HG03342 (cell line): ENCODE results near the gene ZNF300.
"Not testable (repeated sequence)": the region's sequence is repeated elsewhere in the genome, so short reads cannot be mapped to it uniquely, and the experiment has no call there.

Experiments
- ATAC-seq: cut with Tn5 transposase; IDR thresholded peaks from one replicate; pipeline ENCODE4 v1.9.1; 2021; ENCODE audit warnings: mild to moderate bottlenecking, moderate library complexity; ENCODE audit not compliant: unreplicated experiment

Gene ZNF300

DNA sequence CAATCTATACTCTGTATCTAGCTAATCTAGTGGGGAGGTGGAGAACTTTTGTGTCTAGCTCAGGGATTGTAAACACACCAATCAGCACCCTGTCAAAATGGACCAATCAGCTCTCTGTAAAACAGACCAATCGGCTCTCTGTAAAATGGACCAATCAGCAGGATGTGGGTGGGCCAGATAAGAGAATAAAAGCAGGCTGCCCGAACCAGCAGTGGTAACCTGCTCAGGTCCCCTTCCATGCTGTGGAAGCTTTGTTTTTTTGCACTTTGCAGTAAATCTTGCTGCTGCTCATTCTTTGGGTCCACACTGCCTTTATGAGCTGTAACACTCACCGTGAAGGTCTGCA is 58.5 kb downstream of the ZNF300 start, which contains the start of gene IRGM:
Gene IRGM, plus strand, starts transcription at position 214 of the 346 bp plus-strand sequence. CDS start 1,603 bp downstream, outside the sequence.
- not testable (repeated sequence) for ATAC-seq

- not testable (repeated sequence) for ATAC-seq
Measured at GRCh38 chr5:150845185-150845859, 59.5 kb downstream of the ZNF300 start.
